GM19455 (cell line): ENCODE results near the gene PAX2.

ENCODE experiments used
- ATAC-seq: cut with Tn5 transposase; IDR thresholded peaks from one replicate; pipeline ENCODE4 v1.9.1; 2021; ENCODE audit not compliant: unreplicated experiment

Gene PAX2

DNA sequence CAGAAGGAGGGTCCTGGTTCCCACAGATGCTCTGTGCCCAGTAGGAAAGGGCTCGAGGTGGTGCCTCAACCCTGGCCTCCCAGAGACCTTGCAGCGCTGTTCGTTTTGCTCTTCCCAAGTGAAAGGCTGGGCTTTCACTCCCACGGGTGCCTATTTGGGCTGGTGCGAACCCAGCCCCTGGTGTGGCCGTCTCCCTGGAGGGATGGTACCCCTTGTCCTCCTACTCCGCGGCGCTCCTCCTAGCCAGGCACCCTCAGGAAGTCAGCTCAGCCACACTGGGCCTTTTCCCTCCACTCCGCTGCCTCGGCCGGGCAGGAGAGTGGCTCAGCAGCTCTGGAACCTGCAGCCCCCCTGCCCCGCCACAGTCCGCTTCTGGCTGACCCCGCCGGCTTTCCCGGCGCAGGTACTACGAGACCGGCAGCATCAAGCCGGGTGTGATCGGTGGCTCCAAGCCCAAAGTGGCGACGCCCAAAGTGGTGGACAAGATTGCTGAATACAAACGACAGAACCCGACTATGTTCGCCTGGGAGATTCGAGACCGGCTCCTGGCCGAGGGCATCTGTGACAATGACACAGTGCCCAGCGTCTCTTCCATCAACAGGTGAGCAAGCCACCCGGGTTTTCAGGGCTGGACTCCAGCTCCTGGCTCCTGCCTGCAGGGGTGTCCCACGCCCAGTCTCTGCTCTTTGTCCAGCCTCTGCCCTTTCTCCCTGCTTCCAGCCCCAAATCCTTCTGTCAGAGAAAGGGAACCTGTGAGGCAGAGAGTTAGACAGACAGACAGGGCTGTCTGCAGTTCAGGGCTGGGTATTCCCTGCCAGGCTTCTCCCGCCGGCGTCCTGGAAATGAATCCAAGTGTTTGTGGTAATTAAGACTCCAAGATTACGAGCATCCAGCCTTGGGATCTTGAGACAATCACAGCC, 5.2 kb downstream of the PAX2 start:
- ATAC-seq = no peak

DNA sequence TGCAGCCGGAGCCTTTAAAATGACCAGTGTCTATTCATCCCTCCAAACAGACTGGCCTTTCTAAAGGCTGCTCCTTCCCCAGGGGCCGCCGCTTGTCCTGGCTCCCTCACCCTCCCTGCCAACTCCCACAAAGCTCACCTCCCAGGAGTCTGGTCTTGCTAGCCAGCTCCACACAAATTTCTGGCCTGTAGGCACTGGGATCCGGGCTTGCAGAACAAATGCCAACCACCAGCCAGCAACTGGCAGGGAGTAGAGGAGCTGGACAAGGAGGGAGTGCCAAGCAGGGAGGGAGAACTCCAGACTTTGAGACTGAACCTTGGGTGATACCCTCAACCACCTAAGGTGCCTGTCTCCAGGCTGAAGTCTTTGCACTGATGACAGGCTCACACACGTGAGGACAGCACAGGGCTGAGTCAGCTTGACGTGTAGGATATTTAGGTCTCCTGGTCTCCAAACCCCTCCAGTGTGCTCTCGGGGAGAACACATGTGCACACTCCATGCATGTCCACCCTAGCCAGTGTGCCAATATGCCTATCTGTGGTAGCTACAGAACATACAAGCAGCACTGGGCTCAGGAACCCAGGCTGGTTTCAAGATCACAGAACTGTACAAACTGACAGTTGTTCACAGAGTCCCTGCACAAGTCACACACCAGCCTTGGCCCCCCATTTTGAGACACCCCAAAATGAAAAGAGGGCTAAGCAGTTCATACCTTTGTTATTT, 6.0 kb downstream of the PAX2 start:
- no peak for ATAC-seq

DNA sequence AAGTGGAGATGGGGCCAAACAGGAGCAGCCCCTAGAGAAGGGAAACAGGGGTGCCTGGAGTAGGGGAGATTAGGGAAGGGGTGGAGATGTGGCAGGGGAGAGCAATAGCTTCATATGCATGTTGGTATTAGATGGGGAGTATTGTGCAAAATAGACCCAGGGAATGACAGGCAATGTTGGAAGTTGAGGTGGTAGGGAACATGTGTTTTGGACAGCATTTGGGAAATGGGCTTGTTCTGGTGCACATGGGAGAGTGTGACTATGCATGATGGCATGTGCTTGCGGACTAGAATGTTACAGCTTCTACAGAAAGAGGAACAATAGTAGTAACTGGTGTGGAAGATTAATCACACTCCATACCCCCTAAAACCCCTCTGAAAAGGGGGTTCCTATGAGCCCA, 10.4 kb downstream of the PAX2 start:
- no peak for ATAC-seq

DNA sequence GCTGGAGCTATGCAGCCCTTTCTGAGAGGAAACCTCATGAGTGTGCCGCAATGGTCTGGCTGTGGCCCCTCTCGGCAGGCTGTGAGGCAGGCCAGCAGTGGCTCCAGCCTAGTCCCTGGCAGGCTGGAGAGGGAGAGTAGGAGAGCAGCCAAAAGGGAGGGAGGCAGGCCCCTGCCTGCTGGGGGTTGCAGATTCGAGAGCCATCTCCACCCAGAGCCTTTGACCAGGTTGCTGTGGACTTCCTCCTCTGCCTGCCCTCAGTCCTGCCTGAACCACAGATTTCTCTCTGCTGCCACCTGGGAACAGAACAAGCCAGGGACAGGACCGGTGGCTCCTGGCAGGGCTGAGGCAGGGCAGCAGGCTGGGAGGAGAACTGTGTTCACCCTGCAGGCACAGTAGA, 13.9 kb downstream of the PAX2 start:
- no peak for ATAC-seq

DNA sequence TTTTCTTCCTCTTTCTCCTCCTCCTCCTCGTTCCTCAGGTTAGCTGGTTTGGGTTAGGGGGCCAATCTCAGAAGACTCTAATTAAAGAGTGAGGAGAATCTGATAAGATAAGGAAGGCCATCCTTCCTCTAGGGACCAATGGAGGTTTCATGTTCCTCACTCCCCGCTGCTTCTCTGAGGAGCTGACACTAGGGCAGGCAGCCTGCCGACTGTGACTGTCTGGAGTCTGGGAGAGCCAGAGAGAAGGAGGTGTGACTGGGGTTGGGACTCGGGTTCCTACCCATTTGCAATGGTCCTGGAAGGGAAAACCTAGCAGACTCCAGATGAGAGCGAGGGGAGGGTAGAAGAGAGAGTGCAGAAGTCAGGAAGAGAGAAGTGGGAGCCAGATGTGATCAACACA, 15.3 kb downstream of the PAX2 start:
- ATAC-seq = no peak

DNA sequence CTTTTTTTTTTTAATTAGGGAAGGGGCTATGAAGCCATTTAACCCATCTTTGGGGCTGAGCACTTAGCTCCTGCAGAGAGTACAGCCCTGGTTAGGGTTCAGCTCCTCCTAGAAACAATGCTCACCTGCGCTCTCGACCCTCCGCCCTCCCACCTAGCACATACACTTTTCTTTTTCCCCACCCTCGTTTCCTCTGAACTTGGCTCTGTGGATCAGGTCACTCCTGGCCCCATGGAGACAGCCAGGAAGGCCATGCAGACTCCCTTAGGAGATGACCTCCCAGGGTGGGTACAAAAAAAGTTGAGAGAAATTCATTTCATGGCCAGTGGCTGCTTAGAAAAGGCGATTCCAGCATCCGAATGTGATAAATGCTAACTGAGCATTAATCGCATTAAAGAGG, 15.8 kb downstream of the PAX2 start:
- ATAC-seq = no peak

DNA sequence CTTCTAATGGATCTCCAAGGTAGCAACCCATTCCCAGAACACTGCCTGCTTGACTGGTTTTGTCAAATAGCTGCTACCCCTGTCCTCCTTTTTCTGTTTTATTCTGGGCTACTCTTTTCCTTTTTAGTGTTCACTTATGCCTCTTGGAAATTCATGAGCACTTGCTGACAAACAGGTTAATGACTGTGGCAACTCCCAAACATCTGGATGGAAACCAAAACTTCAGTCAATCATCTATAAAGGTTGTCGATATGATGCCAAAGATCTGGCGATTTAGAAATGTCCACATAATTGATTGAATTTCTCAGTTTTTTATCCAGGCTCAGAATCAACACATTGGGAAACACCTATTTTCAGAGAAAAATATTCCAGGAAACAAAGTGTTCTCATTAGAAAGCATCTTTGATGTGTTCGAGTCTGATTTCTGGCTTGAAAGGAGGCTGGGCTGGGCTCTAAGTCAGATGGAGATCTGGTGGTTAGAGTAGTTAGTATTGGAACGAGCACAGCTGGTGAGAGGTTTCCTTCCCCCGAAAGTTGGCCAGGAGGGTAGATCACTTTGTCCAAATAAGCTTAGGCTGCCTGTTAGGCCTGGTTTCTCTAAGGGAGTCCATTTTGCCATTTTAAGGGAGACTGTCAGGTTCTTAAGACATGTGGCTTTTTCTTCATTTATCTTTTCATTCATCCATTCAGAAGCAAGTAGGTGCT, 17.8 kb downstream of the PAX2 start:
- no peak for ATAC-seq

DNA sequence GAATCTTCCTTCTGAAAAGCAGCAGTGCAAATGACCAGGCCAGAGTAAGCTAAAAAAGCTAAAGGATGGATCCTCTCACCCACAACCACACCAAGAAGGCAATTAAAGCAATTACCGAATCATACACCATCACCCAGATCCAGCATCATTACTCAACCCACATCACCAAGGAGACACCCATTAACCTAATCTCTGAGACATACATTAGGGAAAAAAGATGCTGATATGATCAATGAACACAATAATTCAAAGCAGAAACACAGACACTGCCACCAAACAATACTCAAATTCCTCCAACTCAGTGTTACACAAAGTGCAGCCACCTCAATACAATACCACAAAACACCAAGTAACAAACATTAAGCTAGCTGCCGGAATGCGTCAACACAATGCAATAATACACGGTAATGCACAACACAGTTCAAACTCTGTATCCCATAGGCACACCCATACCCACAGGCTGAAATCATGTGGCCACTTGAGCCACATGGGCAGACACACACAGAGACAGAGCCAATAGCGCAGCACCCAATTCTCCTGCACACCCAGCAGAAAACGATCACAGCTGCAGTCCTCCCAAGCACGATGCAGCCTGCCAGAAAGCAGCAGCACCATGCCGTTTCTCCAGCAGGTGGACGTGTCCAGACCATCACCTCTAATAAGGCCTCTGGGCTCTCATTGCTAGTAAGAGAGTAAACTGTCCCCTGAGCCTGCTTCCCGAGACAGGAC, 21.5 kb downstream of the PAX2 start:
- ATAC-seq = no peak

DNA sequence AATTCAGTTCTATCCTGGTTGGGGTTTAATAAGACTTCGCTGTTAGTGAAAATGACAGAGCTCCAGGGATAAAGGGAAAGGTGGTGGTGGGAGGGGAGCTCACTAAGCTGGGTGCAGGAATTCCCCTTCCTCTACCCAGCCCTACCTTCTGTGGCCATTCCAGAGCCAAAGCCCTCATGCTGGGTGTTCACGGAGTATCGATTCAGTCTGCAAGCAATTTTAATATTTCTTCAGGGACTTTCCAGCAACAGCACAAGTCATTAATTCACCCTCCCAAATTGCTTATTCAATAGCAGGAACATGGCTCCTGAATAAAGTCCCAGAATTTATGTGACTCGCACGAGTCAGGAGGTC, 22.0 kb downstream of the PAX2 start:
- ATAC-seq = no peak

DNA sequence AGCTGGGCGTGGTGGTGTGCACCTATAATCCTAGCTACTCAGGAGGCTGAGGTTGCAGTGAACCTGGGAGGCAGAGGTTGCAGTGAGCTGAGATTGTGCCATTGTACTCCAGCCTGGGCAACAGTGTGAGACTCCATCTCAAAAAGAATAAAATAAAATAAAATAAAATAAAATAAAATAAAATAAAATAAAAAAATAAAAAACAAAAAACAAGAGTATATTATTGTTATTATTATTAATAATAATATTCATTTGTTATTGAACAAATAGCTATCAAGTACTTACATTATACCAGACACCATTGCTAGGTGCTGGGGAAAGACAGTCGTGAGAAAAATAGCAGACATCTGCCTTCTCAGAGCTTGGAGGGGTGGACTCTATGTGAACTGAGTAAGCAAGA, 24.1 kb downstream of the PAX2 start:
- ATAC-seq = no peak

DNA sequence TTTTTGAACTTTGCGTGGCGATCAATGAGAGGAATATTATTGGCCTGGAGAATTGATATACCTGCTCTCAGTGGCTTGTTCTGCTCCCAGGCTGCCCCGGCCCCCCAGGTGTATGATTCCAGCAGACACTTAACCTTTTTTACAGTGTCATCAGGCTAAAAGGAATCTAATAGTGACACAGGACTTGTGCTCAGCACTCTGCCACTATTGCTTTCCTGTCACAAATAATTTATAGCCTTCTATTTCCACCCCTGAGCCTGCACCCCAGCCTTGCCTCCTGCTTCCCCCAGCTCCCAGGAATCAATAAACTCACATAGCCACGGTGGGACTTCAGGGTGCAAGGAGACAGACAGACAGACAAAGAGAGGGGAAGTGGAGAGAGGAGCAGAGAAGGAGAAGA, 28.3 kb downstream of the PAX2 start:
- ATAC-seq = no peak

DNA sequence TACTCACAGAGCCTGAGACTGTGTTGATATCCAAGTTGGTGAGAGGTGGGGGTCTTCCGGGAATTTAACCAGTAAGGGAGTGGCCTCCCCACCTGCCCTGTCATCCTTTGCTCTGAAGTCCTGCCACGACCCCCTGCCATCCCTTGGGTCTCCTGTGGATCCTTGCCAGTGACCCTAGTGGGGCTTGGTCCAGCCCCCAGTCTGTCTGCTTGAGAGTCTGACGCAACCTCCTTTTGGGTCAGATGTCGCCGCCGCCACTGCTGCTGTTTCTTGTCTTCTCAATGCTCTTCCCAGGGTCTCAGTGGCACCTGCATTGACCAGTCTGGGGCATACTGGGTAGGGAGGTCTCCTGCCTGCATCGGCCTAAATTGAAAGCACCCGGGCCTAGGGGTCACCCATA, 28.8 kb downstream of the PAX2 start:
- ATAC-seq = no peak

DNA sequence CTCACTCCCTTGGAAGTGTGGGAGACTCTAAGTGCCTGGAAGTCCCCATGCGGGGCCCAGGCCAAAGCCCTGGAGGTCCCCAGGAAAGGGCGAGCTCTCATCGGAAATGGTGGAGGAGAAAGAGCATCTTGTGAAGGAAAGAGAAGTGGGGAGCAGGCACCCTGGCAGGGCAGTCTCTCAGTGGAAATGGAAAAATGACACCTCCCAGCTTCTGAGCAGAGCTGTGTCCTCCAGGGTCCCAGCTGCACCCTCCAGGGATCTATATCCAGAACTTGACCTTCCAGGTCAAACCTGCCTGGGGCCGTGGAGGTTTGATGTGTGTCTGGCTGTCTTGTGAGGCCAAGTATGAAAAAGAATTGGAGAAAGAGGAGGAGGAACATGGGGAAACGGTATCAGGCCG, 29.5 kb downstream of the PAX2 start:
- ATAC-seq = no peak

DNA sequence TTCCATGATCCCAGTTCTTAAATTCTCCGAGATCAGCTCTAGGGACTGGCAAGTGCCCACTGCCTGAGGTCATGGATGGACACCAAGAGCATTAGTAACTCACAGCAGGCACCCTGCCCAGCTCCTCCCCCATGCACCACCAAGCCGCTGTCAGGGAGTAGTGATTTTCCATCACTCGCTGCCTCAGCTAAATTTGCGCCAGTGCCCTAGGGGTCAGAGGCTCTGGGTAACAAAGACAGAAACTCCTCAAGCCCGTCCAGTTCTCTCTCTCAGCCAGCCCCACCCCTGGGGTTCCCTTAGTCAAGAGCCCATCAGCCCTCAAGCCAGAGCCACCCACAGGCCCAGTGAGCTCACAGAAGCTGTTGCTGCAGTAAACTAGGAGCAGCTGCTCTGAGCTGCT, 30.0 kb downstream of the PAX2 start:
- no peak for ATAC-seq

DNA sequence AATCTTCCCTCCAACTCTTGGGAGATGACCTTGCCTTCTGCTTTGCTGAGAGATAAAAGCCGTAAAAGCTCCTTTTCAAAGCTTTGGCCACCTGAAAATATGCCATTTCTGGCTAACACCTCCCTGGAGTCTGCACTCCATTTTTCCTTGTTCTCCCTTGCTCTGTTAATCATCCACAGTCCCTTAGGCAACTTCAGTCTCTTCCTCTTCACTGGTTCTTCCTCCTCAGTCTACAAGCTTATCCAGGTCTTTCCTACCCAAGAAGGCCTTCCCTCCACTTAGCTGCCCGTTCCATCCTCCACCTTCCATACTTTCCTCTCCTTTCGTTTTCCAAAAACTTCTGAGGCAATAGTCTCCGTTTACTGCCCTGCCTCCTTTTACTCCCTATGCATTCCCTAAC, 30.5 kb downstream of the PAX2 start:
- no peak for ATAC-seq

DNA sequence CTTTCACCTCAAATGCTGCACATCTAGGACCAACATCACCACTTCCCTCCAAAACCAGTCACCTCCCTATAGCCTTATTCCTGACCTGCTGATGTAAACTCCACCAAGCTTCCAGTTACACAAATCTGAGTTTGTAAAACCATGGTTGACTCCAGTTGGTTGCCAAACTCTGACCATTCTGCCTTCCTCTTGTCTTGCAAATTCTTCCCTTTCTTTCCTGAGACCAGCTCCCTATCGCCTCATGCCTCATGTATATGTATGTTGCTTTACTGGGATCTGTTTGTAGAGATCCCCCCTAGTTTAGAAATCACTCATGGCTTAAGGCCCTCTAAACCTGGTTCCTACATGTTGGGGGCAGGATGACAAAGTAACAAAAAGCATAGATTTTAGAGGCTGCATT, 31.3 kb downstream of the PAX2 start:
- ATAC-seq = no peak

DNA sequence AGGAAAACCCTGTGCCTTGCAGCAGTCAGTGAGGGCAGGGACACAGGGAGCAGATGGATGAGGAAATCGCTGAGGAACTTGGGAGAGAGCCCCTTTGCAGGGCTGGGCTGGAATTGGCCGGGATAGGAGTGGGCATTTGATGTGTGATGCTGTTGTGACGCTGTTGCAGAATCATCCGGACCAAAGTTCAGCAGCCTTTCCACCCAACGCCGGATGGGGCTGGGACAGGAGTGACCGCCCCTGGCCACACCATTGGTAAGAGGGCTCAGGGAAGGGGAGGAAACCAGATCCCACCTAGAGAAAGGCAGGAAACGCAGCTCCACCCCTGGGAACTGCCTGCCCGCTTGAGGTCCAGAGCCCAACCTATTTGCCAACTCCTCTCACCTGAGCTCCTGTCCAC, 33.9 kb downstream of the PAX2 start:
- no peak for ATAC-seq

DNA sequence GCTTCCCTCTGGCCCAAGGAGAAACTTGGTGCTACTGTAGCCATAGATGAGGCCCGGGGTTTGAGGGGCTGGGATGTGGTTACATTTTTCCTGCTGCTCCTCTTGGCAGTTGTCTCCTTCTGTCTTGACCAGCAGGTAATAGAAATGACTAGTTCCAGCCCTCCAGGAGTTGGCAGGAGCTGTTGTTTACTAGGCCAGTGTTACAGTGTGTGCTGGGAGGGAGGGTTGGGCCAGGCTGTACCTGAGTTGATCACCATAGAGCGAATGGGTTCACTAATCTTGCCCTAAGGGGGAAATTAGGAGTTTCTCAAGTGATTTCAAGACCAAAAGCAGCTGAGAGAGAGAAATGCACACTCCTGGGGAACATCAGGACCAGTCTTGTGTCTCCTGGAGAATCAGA, 34.9 kb downstream of the PAX2 start:
- ATAC-seq = no peak

DNA sequence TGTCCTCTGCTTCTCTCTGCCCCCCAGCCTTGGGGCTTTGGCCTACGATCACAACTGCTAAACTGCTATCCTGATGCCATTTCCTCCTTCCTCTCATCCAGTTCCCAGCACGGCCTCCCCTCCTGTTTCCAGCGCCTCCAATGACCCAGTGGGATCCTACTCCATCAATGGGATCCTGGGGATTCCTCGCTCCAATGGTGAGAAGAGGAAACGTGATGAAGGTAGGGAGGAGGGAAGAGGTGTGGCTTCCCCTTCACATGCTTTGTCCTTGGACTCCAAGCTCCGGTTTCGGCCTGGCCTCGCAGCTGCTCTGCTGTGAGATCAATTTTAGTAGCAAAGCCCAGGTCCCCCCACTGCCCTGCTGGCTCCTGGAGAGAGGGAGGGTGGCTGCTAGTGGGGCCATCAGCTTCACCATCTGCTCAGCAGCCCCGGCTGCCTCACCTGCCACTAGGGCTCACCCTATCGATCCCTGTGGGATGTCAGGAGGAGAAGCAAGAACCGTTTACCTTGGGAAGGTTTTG, 35.8 kb downstream of the PAX2 start:
- no peak for ATAC-seq

DNA sequence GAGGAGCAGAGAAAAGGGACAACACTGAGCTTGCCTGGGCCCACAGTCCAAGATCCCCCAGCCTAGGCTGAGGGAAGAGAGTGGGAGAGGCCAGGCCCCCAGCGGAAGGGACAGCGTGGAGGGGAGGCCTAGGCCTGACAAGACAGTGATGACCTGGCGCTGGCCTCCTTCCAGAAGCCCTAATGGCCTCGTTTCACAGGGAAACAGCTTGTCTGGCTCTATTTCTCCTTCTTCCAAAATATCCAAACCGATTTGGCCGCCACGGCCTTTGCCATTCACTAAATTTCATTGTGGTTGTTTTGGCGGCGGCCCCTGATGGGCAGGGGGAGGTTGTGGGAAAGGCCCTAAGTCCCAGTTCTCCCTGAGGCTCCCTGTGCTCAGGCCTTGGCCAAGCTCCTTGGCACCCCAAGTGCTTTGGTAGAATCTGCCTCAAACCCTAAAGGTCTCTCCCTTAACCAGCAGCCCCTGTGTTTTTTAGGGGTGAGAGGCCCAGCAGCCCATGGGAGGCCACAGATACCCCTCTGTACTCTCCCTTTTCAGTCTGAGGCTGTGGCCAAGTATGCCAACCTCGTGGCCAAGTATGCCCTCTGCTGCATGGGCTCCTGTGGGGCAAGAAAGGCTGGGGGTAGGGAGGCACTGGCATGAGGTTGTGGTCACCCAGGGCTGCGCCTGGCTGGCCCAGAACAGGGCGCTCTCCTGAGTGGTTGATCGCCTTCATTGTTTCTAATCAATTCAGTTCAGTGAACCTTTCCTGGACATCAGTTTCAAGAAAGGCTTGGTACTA, 37.3 kb downstream of the PAX2 start:
- ATAC-seq = no peak
